IPS-11a (cell line): ENCODE data around the gene SEC16A.

Experiments
- H3K4me3 ChIP-seq: one replicate; pipeline ENCODE4 v1.5.1; 2013; ENCODE audit warnings: low read depth, low read length, control low read depth

SEC16A gene

GRCh38 chr9:136519263-136520052, 36.6 kb upstream of the SEC16A start:
- H3K4me3 ChIP-seq = no peak overlapping the region

GRCh38 chr9:136518623-136519022, 35.8 kb upstream of the SEC16A start:
- no peak overlapping the region for H3K4me3 ChIP-seq

- no peak overlapping the region for H3K4me3 ChIP-seq
Observed at GRCh38 chr9:136517950-136518349, 35.1 kb upstream of the SEC16A start.

- H3K4me3 ChIP-seq = no peak overlapping the region
Observed at GRCh38 chr9:136517012-136517743, 34.3 kb upstream of the SEC16A start.

GRCh38 chr9:136516191-136516654, 33.4 kb upstream of the SEC16A start:
- no peak overlapping the region for H3K4me3 ChIP-seq

- no peak overlapping the region for H3K4me3 ChIP-seq
Observed at GRCh38 chr9:136515276-136515675, 32.4 kb upstream of the SEC16A start.

DNA sequence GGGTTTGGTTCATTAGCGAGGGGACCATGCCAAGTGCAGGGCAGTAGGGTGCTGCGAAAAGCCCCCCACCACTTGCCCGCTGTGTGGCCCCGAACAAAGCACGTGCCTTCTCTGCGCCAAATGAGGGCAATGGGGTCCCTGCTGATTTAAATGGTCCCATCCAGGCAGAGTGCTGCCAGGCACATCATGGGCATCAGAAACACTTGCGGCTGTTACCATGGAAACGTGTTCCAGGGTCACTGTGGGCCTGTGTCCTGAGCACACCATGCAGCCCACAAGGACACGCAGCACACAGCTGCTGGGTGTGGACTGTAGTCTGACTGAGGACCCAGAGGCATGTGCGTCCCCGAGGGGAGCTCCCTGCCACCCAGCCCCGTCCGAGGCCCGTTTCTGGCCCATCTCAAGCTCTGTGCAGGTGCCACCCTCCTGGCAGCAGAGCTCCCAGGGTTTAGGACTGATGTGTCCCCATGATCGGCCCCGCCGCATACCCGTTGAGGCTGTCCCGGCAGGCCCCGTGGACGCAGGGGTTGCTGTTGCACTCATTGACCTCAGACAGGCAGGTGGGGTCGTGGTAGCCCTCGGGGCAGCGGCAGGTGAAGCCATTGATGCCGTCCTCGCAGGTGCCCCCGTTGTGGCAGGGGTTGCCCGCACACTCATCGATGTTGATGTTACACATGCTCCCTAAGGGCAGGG, 31.3 kb upstream of the SEC16A start:
- no peak overlapping the region for H3K4me3 ChIP-seq

DNA sequence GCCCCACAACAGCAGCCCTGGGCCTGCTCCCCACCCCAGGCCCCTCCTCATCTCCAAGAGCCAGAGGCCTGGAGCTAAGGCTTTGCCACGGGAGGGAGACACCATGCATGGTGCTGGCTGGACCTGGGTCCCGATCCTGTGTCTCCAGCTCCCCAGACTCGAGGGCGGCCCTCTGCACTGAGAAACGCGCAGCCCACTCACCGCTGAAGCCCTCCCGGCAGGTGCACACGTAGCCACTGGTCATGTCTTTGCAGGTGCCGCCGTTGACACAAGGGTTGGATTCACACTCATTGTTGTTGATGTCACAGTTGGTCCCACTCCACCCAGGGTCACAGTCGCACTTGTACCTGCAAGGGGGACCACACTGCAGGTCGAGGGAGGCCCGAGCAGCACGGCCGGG, 30.4 kb upstream of the SEC16A start:
- no peak overlapping the region for H3K4me3 ChIP-seq

- H3K4me3 ChIP-seq = no peak overlapping the region
Observed at GRCh38 chr9:136512651-136513071, 29.8 kb upstream of the SEC16A start.

DNA sequence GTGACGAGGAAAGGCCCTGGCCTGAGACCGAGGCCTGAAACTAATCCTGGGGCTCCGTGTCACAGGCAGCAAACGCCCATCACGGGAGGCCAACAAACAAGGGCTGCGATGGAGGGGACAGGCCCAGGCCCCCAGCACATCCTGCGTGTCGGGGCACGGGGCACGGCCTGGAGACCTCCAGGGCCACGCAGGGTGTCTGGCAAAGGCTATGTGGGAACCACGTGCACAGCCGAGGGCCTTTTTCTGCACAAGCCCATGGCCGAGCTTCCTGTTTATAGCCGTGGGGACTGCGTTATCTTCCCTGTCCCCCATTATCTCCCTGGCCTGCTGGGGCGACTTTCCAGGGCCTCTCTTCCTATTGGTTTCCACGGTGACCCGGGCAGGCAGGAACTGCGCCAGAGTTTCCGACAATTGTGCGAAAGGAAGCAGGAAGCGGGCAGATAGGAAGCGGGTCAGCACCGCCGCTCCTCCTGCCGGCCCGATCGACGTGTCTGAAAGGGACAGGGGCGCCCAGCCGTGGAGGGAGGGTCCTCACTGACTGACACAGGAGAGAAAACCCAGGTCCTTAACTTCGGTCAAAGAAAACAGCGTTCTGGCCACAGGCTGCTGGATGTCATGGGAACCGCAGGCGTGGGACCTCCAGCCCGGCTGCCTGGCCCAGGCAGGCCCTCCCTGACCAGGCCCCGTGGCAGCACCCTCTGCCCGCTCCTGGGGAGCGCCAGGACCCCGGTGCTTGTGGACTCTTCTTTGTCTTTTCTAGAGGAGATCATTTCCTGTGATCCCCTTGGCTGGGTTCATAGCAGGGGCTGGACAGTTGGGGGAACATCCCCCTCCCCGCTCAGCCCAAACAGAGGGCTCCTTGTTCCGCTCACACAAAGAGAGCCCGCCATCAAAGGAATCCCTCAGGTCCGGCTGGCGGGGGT, 29.1 kb upstream of the SEC16A start:
- no peak overlapping the region for H3K4me3 ChIP-seq

DNA sequence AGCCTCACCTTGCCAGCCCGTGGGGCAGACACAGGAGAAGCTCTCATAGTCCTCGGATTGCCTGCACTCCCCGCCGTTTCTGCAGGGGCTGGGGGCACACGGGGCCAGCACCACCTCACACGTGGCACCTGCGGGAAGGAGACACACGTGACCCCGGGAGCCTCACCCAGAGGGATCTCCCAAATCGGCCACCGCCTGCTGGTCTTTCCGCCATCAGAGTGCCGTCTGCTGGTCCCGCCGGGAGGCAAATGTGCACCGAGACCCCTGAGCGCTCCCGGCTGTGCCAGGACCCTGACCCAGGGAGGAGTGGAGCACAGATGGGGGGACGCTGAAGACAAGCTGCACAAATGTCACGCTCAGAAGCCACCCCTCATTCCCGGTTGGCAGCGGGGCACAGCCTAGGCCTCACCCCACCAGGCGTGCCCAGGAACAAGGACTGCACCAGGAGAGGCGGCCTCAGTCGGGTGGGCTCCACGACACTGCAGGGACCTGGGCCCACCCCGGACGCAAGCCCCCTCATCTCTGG, 28.4 kb upstream of the SEC16A start:
- H3K4me3 ChIP-seq = no peak overlapping the region

DNA sequence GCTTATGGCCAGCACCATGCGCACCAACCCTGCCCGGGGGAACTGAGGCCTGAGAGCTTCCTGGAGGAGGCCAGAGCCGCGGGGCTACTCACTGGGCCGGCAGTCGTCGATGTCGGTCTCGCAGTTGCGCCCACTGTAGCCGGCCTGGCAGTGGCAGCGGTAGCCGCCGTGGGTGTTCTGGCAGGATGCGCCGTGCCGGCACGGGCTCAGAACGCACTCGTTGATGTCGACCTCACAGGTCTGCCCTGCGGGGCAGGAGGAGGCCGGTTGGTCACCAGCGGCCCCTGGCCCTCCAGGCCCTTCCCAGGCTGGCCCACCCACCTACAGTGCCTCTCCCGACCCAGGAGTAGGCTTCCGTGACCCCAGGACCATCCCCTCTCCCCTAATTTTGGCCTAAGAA, 27.7 kb upstream of the SEC16A start:
- H3K4me3 ChIP-seq = no peak overlapping the region

DNA sequence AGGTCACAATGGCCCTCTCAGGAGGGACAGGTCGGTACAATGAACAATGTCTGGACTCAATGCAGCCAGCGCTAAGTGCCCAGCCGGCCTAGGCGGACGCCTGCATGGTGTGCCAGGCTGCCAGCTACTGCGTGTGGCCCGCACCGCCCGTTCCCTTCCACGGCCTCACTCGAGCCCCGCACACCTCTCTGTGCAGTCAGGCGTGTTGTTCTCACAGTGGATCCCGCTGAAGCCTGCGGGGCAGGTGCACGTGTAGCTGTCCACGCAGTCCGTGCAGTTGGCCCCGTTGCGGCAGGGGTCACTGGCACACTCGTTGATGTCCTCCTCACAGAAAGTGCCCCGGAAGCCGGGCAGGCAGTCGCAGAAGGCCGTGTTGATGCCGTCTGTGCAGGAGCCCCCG, 26.7 kb upstream of the SEC16A start:
- no peak overlapping the region for H3K4me3 ChIP-seq

- no peak overlapping the region for H3K4me3 ChIP-seq
Observed at GRCh38 chr9:136508729-136509500, 26.1 kb upstream of the SEC16A start.

DNA sequence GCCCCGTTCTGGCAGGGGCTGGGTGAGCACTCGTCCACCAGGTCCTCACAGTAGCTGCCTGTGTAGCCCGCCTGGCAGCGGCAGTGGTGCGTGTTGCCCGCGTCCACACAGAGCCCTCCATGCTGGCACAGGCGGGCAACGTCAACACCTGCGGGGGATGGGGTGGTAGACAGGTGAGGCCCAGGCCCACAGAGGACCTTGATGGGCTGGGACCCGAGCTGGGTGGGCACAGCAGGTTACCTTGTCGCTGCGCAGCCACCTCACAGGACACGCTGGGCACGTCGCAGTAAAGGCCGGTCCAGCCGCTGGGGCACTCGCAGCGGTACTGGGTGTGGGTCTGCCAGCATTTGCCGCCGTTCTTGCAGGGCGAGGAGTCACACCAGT, 25.1 kb upstream of the SEC16A start:
- H3K4me3 ChIP-seq = no peak overlapping the region

- H3K4me3 ChIP-seq = no peak overlapping the region
Observed at GRCh38 chr9:136507221-136507991, 24.6 kb upstream of the SEC16A start.

GRCh38 chr9:136506425-136506824, 23.6 kb upstream of the SEC16A start:
- H3K4me3 ChIP-seq = no peak overlapping the region

- no peak overlapping the region for H3K4me3 ChIP-seq
Observed at GRCh38 chr9:136505406-136506403, 22.9 kb upstream of the SEC16A start.
